Small intestine (tissue), 7 donors: Measurements from ENCODE around the gene GATB. TPM values are rescaled to one million over a fixed set of nuclear protein-coding genes. Genes with fewer than 3 reads are reported as not detected.

Experiments
- DNase-seq, 2 donors: peaks; one replicate each; pipeline versions ENCODE4 v3.0.0 to v3.0.0-alpha.2; 2013
- FAIRE-seq: peaks from 2 replicates; lab custom pipeline; 2012; peaks lifted over from hg19 to GRCh38; lab: Jason Lieb, UNC
- H3K27ac ChIP-seq, 3 donors: one replicate each; pipeline ENCODE4 v1.5.1; 2013; ENCODE audit warnings: low read length in 2 of 3, mild to moderate bottlenecking in 2 of 3, control low read depth in 1 of 3, inconsistent platforms in 1 of 3, low read depth in 1 of 3, moderate library complexity in 1 of 3
- H3K27me3 ChIP-seq, 3 donors: one replicate each; pipeline ENCODE4 v1.6.1; 2013; ENCODE audit warnings: low read length in 3 of 3, inconsistent platforms in 1 of 3; ENCODE audit not compliant: control insufficient read depth in 3 of 3, insufficient read depth in 3 of 3
- H3K36me3 ChIP-seq, 3 donors: one replicate each; pipeline ENCODE4 v1.6.1; 2013; ENCODE audit warnings: low read length in 3 of 3, inconsistent platforms in 1 of 3, low read depth in 1 of 3, mild to moderate bottlenecking in 1 of 3, moderate library complexity in 1 of 3; ENCODE audit not compliant: control insufficient read depth in 3 of 3, insufficient read depth in 2 of 3
- H3K4me1 ChIP-seq, 3 donors: one replicate each; pipeline ENCODE4 v1.6.1; 2013; ENCODE audit warnings: low read length in 2 of 3, inconsistent platforms in 1 of 3, low read depth in 1 of 3, mild to moderate bottlenecking in 1 of 3, moderate library complexity in 1 of 3; ENCODE audit not compliant: control insufficient read depth in 3 of 3, insufficient read depth in 2 of 3
- H3K4me3 ChIP-seq, 3 donors: one replicate each; pipeline ENCODE4 v1.5.1; 2013; ENCODE audit warnings: low read length in 3 of 3, control low read depth in 1 of 3, inconsistent platforms in 1 of 3, low read depth in 1 of 3, mild to moderate bottlenecking in 1 of 3, moderate library complexity in 1 of 3
- H3K9me3 ChIP-seq, 2 donors: one replicate each; pipeline ENCODE4 v1.6.1; 2013; ENCODE audit warnings: low read depth in 1 of 2, low read length in 1 of 2; ENCODE audit not compliant: control insufficient read depth in 2 of 2, insufficient read depth in 1 of 2
- WGBS, 3 donors: extraction: QIAGEN DNeasy Blood & Tissue Kit; methylation state at CpG; one replicate each; pipeline ENCODE4 v1.1.7; 2013; 5-methylcytosine and 5-hydroxymethylcytosine counted together
- polyA plus RNA-seq, 4 donors: library from polyadenylated mRNA; stranded (reverse) in 3 of 4; unstranded in 1 of 4; fragments of 200-250 nt in 3 of 4; fragments of 120-200 nt in 1 of 4; gene quantifications; one replicate each; pipeline versions ENCODE4 v1.2.1 to v1.2.3, GENCODE V29; 2013
- donor health status: healthy with polysubstance abuse.
- donor health status: control.
- donor health status: control.
- donor health status: Bipolar disorder and iron deficiency.
- donor health status: healthy.

The GATB gene
- polyA plus RNA-seq, 4 donors = 10.5 to 18.0 (median 16.7) TPM

DNA sequence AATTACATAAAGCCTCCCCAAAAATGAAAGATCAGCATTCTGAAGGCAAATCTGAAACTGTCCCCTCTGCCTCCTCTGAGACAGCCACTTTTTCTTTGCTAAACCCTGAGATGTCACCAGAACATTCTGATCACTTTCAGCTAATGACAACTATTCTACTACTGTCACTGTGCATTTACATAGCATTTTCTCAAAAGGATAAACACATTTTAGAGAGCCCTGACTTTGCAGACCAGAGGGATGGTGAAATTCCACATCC is 72.1 kb downstream of the GATB start:
- Histone ChIP-seq H3K9me3 (no peaks in the 10 kb centered on the region), H3K4me3 (no peak overlapping the region), H3K27me3 (no peaks in the 10 kb centered on the region), H3K27ac (no peak overlapping the region), H3K36me3 (peaks cover 0 to 30% (median 0%) of the 10 kb centered on the region in 3 donors), H3K4me1 (peaks cover 0 to 7% (median 0%) of the 10 kb centered on the region in 3 donors)
- no peak for DNase-seq
- no peak for FAIRE-seq

GRCh38 chr4:151688003-151688784 is 72.6 kb downstream of the GATB start:
- Histone ChIP-seq H3K4me1 (peaks cover 0 to 7% (median 0%) of the 10 kb centered on the region in 3 donors), H3K27ac (no peak overlapping the region), H3K36me3 (peaks cover 0 to 33% (median 0%) of the 10 kb centered on the region in 3 donors), H3K4me3 (no peak overlapping the region), H3K9me3 (no peaks in the 10 kb centered on the region), H3K27me3 (no peaks in the 10 kb centered on the region)
- no peak for FAIRE-seq
- no peak for DNase-seq
- 72 to 91% (median 85%) methylated on average over 14 of the region's 14 CpGs for WGBS, 3 donors

- Histone ChIP-seq H3K36me3 (peaks cover 0 to 44% (median 0%) of the 10 kb centered on the region in 3 donors), H3K4me1 (peaks cover 0 to 7% (median 0%) of the 10 kb centered on the region in 3 donors)
- FAIRE-seq = no peak
Observed at GRCh38 chr4:151687021-151687640, 73.7 kb downstream of the GATB start.

DNA sequence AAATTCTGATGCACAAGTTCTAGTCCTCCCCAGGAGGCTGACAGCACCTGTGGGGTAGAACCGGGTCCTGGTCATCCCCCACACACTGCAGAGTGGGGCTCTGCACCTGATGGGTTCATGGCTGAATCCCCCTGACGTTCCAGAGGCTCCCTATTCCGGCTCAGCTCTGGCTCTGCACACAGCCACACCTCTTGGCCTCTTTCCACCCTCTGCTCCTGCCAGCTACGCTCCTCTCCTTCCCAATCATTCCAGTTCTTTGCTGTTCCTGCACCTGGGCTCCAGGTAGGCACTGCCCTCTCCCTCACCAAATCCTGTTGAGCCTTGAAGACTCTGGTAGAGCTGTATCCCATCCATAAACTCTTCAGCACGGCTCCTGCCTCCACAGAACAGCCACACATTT is 75.5 kb downstream of the GATB start:
- H3K27ac ChIP-seq = no peak overlapping the region
- WGBS, 3 donors = 68 to 81% (median 69%) methylated on average over 5 of the region's 5 CpGs
- H3K4me3 ChIP-seq = no peak overlapping the region
- DNase-seq (no peak), FAIRE-seq (no peak)
- peaks cover 0 to 5% (median 0%) of the 10 kb centered on the region in 3 donors for H3K4me1 ChIP-seq
- H3K36me3 ChIP-seq = peaks cover 0 to 41% (median 0%) of the 10 kb centered on the region in 3 donors
- no peaks in the 10 kb centered on the region for H3K9me3 ChIP-seq
- no peaks in the 10 kb centered on the region for H3K27me3 ChIP-seq

More at GRCh38 chr4:151687021-151687640, 73.7 kb downstream of the GATB start:
- H3K9me3 ChIP-seq = no peaks in the 10 kb centered on the region
- H3K27ac ChIP-seq = no peak overlapping the region
- H3K27me3 ChIP-seq = no peaks in the 10 kb centered on the region
- DNase-seq = no peak
- 83 to 91% (median 90%) methylated on average over 11 of the region's 11 CpGs for WGBS, 3 donors
- no peak overlapping the region for H3K4me3 ChIP-seq

DNA sequence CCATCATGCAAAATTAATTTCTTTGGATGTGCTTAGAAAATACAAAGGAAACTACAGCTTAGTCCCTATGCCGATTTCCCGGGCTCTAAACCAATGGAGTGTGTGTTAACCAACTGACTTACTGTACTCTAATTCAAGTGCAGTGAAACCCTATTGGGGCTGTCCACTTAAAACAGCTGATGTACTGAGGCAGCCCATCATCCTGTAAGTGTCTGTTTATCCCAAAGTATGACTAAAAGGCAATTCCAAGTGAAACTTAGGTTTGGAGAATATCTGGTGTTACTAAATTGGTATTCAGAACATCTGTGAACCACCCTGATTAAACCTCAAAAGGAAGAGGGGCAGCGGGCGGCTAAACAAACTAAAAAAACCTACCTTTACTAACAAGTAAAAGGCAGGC is 79.7 kb downstream of the GATB start:
- H3K4me3 ChIP-seq = no peak overlapping the region
- peaks cover 0 to 26% (median 2%) of the 10 kb centered on the region in 3 donors for H3K36me3 ChIP-seq
- no peak for FAIRE-seq
- no peaks in the 10 kb centered on the region for H3K27me3 ChIP-seq
- H3K9me3 ChIP-seq = no peaks in the 10 kb centered on the region
- no peak for DNase-seq
- no peaks in the 10 kb centered on the region for H3K4me1 ChIP-seq
- WGBS, 3 donors = 93 to 94% (median 94%) methylated on average over 4 of the region's 4 CpGs
- H3K27ac ChIP-seq = no peak overlapping the region

DNA sequence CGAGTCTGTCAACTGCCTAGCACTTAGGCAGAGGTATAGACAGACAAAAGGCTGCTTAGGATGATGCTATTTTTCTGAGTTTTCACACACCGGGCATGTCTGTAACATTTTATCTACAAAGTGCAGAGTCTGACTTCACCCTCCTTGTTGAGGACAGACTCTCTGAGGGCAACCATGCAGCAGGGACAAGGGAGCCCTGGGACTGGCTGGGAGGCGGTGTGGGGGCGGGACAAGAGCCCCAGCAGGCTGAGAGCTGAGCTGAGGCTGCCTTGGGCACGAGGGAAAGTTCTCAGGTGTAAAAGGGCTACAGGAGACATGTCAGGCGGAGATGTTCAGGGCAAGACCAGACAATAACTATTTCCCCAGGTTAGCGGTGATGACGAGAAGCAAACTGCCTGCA is 81.6 kb downstream of the GATB start:
- no peak for FAIRE-seq
- peaks cover 0 to 19% (median 2%) of the 10 kb centered on the region in 3 donors for H3K36me3 ChIP-seq
- peaks cover 0 to 6% (median 0%) of the 10 kb centered on the region in 3 donors for H3K4me1 ChIP-seq
- H3K4me3 ChIP-seq = no peak overlapping the region
- H3K9me3 ChIP-seq = no peaks in the 10 kb centered on the region
- no peak overlapping the region for H3K27ac ChIP-seq
- no peaks in the 10 kb centered on the region for H3K27me3 ChIP-seq
- 79 to 91% (median 87%) methylated on average over 8 of the region's 8 CpGs for WGBS, 3 donors
- DNase-seq = no peak

DNA sequence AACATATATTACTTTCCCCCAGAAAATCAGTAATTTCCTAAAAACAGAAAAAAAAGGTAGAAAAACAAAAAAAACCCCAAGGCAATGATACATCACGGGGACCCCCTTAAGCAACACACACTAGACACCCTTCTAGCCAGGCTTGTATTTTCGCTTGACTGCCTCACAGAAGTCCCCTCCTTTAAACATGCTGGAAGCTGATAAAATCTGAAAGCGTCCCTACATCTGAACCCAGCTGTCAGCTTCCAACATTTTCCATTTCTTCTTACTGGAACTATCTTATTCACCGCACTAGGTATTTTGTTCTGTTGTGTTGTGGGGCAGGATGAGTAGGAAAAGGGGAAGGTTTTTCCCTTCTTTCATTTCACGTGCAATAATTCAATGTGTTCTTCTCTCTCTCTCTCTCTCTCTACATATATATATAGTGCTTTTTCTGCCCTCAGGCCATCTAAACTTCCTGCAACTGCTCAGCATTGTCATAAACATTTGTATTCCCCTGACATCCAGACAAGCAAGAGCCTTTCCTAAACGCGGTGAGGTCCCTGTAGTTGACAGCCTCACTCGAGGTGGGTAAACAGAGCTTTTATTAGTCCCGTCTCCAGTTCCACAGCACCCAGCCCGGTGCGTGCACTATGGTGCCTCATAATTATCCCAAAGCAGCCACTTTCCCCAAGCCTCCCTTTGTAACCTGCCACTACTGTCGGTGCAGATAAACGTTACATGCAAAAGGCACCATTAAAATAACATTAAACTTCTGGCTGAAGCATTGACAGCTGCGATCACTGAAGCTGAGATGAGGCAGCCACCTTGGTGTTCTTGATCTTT is 82.5 kb downstream of the GATB start:
- Histone ChIP-seq H3K27ac (no peak overlapping the region), H3K27me3 (no peaks in the 10 kb centered on the region), H3K4me1 (peaks cover 0 to 6% (median 0%) of the 10 kb centered on the region in 3 donors), H3K36me3 (peaks cover 0 to 17% (median 2%) of the 10 kb centered on the region in 3 donors), H3K9me3 (no peaks in the 10 kb centered on the region), H3K4me3 (no peak overlapping the region)
- DNase-seq (no peak), FAIRE-seq (no peak)
- 69 to 86% (median 83%) methylated on average over 14 of the region's 14 CpGs for WGBS, 3 donors

- WGBS, 3 donors = 65 to 93% (median 93%) methylated on average over 3 of the region's 3 CpGs
- no peak for FAIRE-seq
- H3K27me3 ChIP-seq = no peaks in the 10 kb centered on the region
Observed at GRCh38 chr4:151677193-151677592, 83.6 kb downstream of the GATB start.

More at GRCh38 chr4:151677193-151677592, 83.6 kb downstream of the GATB start:
- no peaks in the 10 kb centered on the region for H3K9me3 ChIP-seq
- H3K27ac ChIP-seq = no peak overlapping the region
- peaks cover 0 to 12% (median 2%) of the 10 kb centered on the region in 3 donors for H3K36me3 ChIP-seq
- DNase-seq = no peak
- H3K4me1 ChIP-seq = peaks cover 0 to 6% (median 0%) of the 10 kb centered on the region in 3 donors
- H3K4me3 ChIP-seq = no peak overlapping the region
